NCI-H1436 treated with DMSO at 0.1 percent for 48 hours (cell line): ENCODE data around the gene P2RY14.
"Not testable (repeated sequence)": the region's sequence is repeated elsewhere in the genome, so short reads cannot be mapped to it uniquely, and the experiment has no call there.

ENCODE experiments used
- DNase-seq: peaks from one replicate; lab custom pipeline; 2025; lab: John Stamatoyannopoulos, UW

Gene P2RY14

DNA sequence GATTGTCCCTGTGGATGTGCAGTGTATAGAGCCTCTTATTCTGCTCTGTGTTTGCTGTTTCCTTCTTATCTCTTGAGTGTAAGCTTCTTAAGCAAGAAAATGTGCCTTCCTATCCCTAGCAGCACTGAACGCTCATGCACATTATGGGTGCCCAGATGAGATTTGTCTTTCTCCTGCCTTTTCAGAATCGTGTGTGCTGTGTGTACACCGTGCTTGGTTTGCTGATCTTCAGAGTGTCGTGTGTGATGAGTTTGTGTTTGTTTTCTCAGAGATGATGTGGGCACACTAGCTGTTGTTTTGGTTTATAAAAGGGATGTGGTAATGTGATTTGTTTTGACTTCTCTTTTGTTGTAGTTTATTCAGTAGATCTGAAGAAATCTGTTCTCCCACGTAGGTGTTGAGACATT lies 95.1 kb downstream of the P2RY14 start:
- DNase-seq = no peak

- DNase-seq = no peak
These were observed 95.8 kb downstream of the P2RY14 start for GRCh38 chr3:151182349-151183079.

DNA sequence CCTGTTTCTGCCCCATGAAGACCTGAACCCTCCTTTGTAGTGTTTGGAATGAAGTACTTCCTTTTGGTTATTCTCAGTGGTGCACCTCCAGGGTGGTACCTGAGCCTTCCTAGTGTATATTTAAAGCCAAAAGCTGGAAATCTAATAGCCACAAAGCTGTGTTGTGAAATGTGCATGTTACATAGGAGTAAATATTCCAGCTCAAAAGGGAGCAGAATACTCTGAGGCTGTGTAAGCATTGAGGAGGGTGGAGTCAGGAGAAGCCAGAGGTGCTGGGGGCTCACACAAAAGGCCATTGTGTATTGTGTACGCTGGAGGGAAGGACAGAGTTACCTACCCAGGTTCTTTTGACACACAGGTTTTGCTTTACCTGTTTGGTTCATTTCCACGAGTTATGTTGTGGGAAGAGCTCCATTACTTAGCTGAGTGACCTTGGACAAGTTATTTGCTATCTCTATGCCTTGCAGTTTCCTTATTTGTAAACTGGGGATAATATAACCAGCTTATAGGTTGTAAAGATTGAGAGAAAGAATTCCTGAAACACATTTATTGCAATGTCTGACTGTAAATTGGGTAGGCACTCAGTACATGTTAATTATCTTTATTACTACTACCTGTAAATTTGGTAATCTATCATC lies 100.0 kb downstream of the P2RY14 start:
- no peak for DNase-seq

GRCh38 chr3:151175952-151176351 lies 102.4 kb downstream of the P2RY14 start:
- DNase-seq = no peak

GRCh38 chr3:151174351-151174750 lies 104.0 kb downstream of the P2RY14 start:
- DNase-seq = no peak

- DNase-seq = no peak
These were observed 107.1 kb downstream of the P2RY14 start for GRCh38 chr3:151171145-151171757.

- DNase-seq = not testable (repeated sequence)
These were observed 108.2 kb downstream of the P2RY14 start for GRCh38 chr3:151169948-151170679.

DNA sequence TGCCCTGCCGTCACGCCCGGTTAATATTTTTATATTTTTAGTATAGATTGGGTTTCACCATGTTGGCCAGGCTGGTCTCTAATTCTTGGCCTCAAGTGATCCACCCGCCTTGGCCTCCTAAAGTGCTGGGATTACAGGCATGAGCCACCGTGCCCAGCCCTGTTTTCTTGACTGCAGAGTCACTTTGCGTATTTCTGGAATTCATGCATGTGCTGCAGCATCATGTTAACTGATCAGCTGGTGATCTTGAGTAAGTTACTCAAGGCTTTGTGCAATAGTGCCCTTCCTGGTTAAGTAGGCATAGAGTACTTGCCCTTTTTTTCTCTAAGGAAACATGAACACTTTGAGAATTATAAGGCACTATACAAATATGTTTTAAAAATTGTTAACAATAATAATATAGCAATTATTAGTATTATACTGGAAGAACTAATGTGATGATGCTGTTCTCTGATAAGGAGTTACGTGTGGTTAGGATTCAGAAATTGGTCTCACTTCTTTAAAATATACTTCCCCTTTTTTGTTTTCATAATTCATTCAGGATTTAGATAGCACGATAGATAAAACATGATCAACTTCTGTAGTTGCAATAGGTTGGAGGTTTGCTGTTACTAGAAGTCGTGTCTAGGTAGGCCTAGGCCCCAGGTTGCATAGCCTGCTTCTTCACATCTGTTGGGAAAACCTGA lies 108.9 kb downstream of the P2RY14 start:
- DNase-seq = no peak

- peak; percentile 5 for DNase-seq
These were observed 109.9 kb downstream of the P2RY14 start for GRCh38 chr3:151168269-151169094.

GRCh38 chr3:151166161-151166560 lies 112.2 kb downstream of the P2RY14 start:
- DNase-seq = no peak

DNA sequence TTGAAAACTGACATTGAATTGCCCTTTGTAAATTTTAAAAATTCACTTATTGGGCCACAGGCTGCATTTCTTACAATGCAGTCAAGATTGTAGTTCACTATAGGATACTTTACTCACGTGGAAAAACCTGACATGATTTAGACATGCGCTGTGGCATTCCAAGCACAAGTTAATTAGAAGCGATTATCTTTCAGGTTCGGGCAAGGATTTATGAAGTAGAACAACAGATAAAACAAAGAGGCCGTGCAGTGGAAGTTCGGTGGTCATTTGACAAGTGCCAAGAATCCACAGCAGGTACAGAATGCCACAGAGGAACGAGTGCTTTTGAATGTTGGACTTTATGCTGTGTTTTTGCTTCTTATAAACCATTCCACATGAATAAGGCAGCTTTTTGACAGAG lies 113.1 kb downstream of the P2RY14 start:
- DNase-seq = no peak
